K562 (cell line): ENCODE measurements around the gene RSPRY1. TPM values are rescaled to one million over a fixed set of nuclear protein-coding genes. Genes with fewer than 3 reads are reported as not detected.

Experiments
- ATAC-seq: fragments of 200-7000 bp; cut with Tn5 transposase; 3 replicates; pipeline ENCODE4 v1.9.1; 2020; ENCODE audit warnings: moderate library complexity
- BruUV-seq: library from RNA; stranded (reverse); fragments of 400-500 nt; replicated peaks from 2 replicates; lab custom pipeline; 2021; lab: Mats Ljungman, UMichigan
- CTCF ChIA-PET: fragments of 300-600 bp; formaldehyde crosslinking; extraction: SDS; loops from one replicate; lab custom pipeline; 2021; ENCODE audit warnings: low intra/inter-chr PET ratio; lab: Yijun Ruan, JAX
- POLR2A ChIA-PET: fragments of 300-600, 350-650 bp; sonication (Branson Sonifier 250); formaldehyde crosslinking; extraction: SDS; loops from one replicate; lab custom pipeline; 2021; ENCODE audit warnings: antibody characterized with exemption, inconsistent platforms; lab: Yijun Ruan, JAX
- DNase-seq, 4 experiments: peaks; one replicate each; pipeline versions ENCODE4 v3.0.0 to v3.0.0-alpha.2; 2011 to 2018; ENCODE audit warnings: low spot score in 3 of 4, mixed read lengths in 3 of 4; ENCODE audit errors: extremely low read depth in 1 of 4
- FAIRE-seq: peaks from 2 replicates; lab custom pipeline; 2011; peaks lifted over from hg19 to GRCh38; lab: Jason Lieb, UNC
- H2AFZ ChIP-seq: 2 replicates; pipeline ENCODE4 v1.6.0; 2011; ENCODE audit warnings: low read depth, low read length, control low read depth, inconsistent platforms
- H3K27ac ChIP-seq: fragments of 200-600 bp; 3 replicates; pipeline ENCODE4 v1.8.0; 2011; ENCODE audit warnings: low read depth, mild to moderate bottlenecking, control low read depth, inconsistent platforms, low read length, moderate library complexity, mixed read lengths; ENCODE audit errors: extremely low read depth
- H3K27me3 ChIP-seq, 2 experiments: fragments of 300-600 bp in 1 of 2; 2 replicates in 1 of 2; 3 replicates in 1 of 2; pipeline versions ENCODE4 v1.6.0 to v1.8.0; 2011; ENCODE audit warnings: inconsistent platforms in 2 of 2, low read length in 2 of 2, mild to moderate bottlenecking in 1 of 2, mixed read lengths in 1 of 2, moderate library complexity in 1 of 2; ENCODE audit not compliant: control insufficient read depth in 2 of 2, insufficient read depth in 2 of 2
- H3K36me3 ChIP-seq: fragments of 300-600 bp; 3 replicates; pipeline ENCODE4 v1.8.0; 2011; ENCODE audit warnings: mild to moderate bottlenecking, low read length, inconsistent platforms; ENCODE audit not compliant: control insufficient read depth, insufficient read depth
- H3K4me1 ChIP-seq, 2 experiments: fragments of 200-600 bp in 1 of 2; replicated peaks in 1 of 2; 2 replicates in 1 of 2; 3 replicates in 1 of 2; pipeline versions ENCODE4 v1.5.1 to v1.8.0; 2011; ENCODE audit warnings: inconsistent platforms in 2 of 2, low read length in 2 of 2, mild to moderate bottlenecking in 1 of 2, mixed read lengths in 1 of 2, moderate library complexity in 1 of 2; ENCODE audit not compliant: control insufficient read depth in 2 of 2, insufficient read depth in 2 of 2
- H3K4me2 ChIP-seq: 2 replicates; pipeline ENCODE4 v1.6.1; 2011; ENCODE audit warnings: low read length, control low read depth, inconsistent platforms, mixed read lengths; ENCODE audit not compliant: insufficient read depth
- H3K4me3 ChIP-seq: fragments of 200-600 bp; sonication (generic), shearing (Covaris generic); 2 replicates; pipeline ENCODE4 v1.5.1; 2016; ENCODE audit warnings: control low read depth, inconsistent platforms
- H3K79me2 ChIP-seq: fragments of 200-600 bp; 3 replicates; pipeline ENCODE4 v1.8.0; 2011; ENCODE audit warnings: low read length, inconsistent platforms; ENCODE audit not compliant: control insufficient read depth, insufficient read depth
- H3K9ac ChIP-seq, 2 experiments: 2 replicates each; pipeline versions ENCODE4 v1.6.0 to v1.6.1; 2011; ENCODE audit warnings: low read depth in 2 of 2, low read length in 2 of 2, control low read depth in 1 of 2, inconsistent platforms in 1 of 2, mild to moderate bottlenecking in 1 of 2, mixed read lengths in 1 of 2; ENCODE audit not compliant: insufficient read depth in 1 of 2
- H3K9me1 ChIP-seq: one replicate; pipeline ENCODE4 v1.6.0; 2011; ENCODE audit warnings: inconsistent platforms, mild to moderate bottlenecking, low read length, moderate library complexity; ENCODE audit not compliant: control insufficient read depth, insufficient read depth
- H3K9me3 ChIP-seq: replicated peaks from 2 replicates; pipeline ENCODE4 v1.5.1; 2011; ENCODE audit warnings: low read depth, low read length, inconsistent platforms; ENCODE audit not compliant: control insufficient read depth, insufficient read depth
- H4K20me1 ChIP-seq: replicated peaks from 2 replicates; pipeline ENCODE4 v1.6.1; 2011; ENCODE audit warnings: low read length, inconsistent platforms, mixed read lengths; ENCODE audit not compliant: control insufficient read depth, insufficient read depth
- CBX5 ChIP-seq: IDR thresholded peaks from 2 replicates; pipeline ENCODE4 v1.6.1; 2014; ENCODE audit warnings: low read depth, borderline replicate concordance
- CEBPB ChIP-seq: fragments of 450-650 bp; IDR thresholded peaks from 2 replicates; pipeline ENCODE4 v1.6.1; 2016; ENCODE audit warnings: missing genetic modification characterization, missing compliant biosample characterization
- DACH1 ChIP-seq: fragments of 450-650 bp; IDR thresholded peaks from 2 replicates; pipeline ENCODE4 v1.6.1; 2018; ENCODE audit not compliant: partially characterized antibody
- FOXA3 ChIP-seq, 2 experiments: fragments of 450-650 bp in 1 of 2; sonication (generic) in 1 of 2; formaldehyde crosslinking; IDR thresholded peaks in 1 of 2; conservative IDR thresholded peaks in 1 of 2; 2 replicates each; pipeline versions ENCODE4 v1.4.0 to v1.8.0; 2020 to 2022; ENCODE audit warnings: mild to moderate bottlenecking in 2 of 2, missing genetic modification reagents in 1 of 2
- FOXP1 ChIP-seq: sonication (generic); formaldehyde crosslinking; IDR thresholded peaks from 2 replicates; pipeline ENCODE4 v1.8.0; 2022; ENCODE audit warnings: mild to moderate bottlenecking, missing genetic modification reagents
- KDM5B ChIP-seq: fragments of 200-600 bp; sonication (generic); IDR thresholded peaks from 2 replicates; pipeline ENCODE4 v1.6.1; 2012; ENCODE audit warnings: low read depth, mild to moderate bottlenecking, moderate library complexity, low read length, control low read depth, inconsistent platforms; ENCODE audit not compliant: insufficient replicate concordance
- NONO ChIP-seq, 2 experiments: fragments of 200-400 bp in 1 of 2; fragments of 450-650 bp in 1 of 2; formaldehyde crosslinking in 1 of 2; IDR thresholded peaks; 2 replicates each; pipeline ENCODE4 v1.6.1; 2017; ENCODE audit warnings: low read depth in 2 of 2, mild to moderate bottlenecking in 2 of 2, moderate library complexity in 2 of 2, low read length in 1 of 2
- PTRF ChIP-seq: fragments of 450-650 bp; IDR thresholded peaks from 2 replicates; pipeline ENCODE4 v1.6.1; 2016; ENCODE audit warnings: mild to moderate bottlenecking, missing genetic modification characterization, missing compliant biosample characterization
- RFX1 ChIP-seq: fragments of 450-650 bp; IDR thresholded peaks from 2 replicates; pipeline ENCODE4 v1.6.1; 2016; ENCODE audit warnings: mild to moderate bottlenecking, moderate library complexity
- RHOXF2B ChIP-seq: fragments of 250-450 bp; sonication (Bioruptor Pico); conservative IDR thresholded peaks from 2 replicates; pipeline ENCODE4 v1.5.1; 2021
- SMAD3 ChIP-seq: fragments of 450-650 bp; formaldehyde crosslinking; conservative IDR thresholded peaks from 2 replicates; pipeline ENCODE4 v1.4.0; 2020; ENCODE audit warnings: mild to moderate bottlenecking
- ZSCAN32 ChIP-seq: fragments of 450-650 bp; formaldehyde crosslinking; IDR thresholded peaks from 2 replicates; pipeline ENCODE4 v1.4.0; 2020; ENCODE audit warnings: mild to moderate bottlenecking, moderate library complexity
- in situ Hi-C: fragments of 300-500 bp; cut with MboI; formaldehyde crosslinking; loops from 4 replicates; pipeline ENCODE4 v1.15.0; 2018; ENCODE audit warnings: inconsistent platforms, mixed read lengths
- intact Hi-C: fragments of 100-400 bp; cut with micrococcal nuclease; formaldehyde crosslinking; loops from 2 replicates; pipeline ENCODE4 v1.14.2; 2022
- polyA plus RNA-seq, 8 experiments: library from polyadenylated mRNA; depleted of rRNA in 4 of 8; stranded (reverse) in 5 of 8; unstranded in 3 of 8; fragments of >200 nt; fragmentation: Nextera tagmentation in 2 of 8; fragmentation: Illumina TruSeq in 1 of 8; extraction: Ambion mirVana in 2 of 8; extraction: Trizol in 1 of 8; gene quantifications; 2 replicates each; pipeline versions ENCODE4 v1.2.1 to v1.2.3, GENCODE V29; 2011 to 2014; ENCODE audit warnings: inconsistent platforms in 1 of 8, missing spikeins in 1 of 8
- total RNA-seq, 7 experiments: library from RNA; depleted of rRNA in 6 of 7; stranded (reverse); fragments of >200 nt in 6 of 7; fragmentation: Illumina TruSeq in 2 of 7; extraction: Trizol in 2 of 7; gene quantifications; 2 replicates each; pipeline versions ENCODE4 v1.2.1 to v1.2.3, GENCODE V29; 2011 to 2021; ENCODE audit warnings: low replicate concordance in 1 of 7
- TF ChIP-seq, protein P1 (sequence below): sonication (generic); formaldehyde crosslinking; IDR thresholded peaks from 2 replicates; pipeline ENCODE4 v1.8.0; 2023; ENCODE audit warnings: mild to moderate bottlenecking, missing genetic modification reagents
- TF ChIP-seq, protein P2 (sequence below), 2 experiments: fragments of 450-650 bp; IDR thresholded peaks; 2 replicates each; pipeline ENCODE4 v1.6.1; 2016
- TF ChIP-seq, protein P3 (sequence below), 2 experiments: fragments of 450-650 bp in 1 of 2; sonication (generic) in 1 of 2; formaldehyde crosslinking; conservative IDR thresholded peaks; 2 replicates each; pipeline versions ENCODE4 v1.4.0 to v1.8.1; 2020 to 2022; ENCODE audit warnings: mild to moderate bottlenecking in 1 of 2, missing genetic modification reagents in 1 of 2
- TF ChIP-seq, protein P4 (sequence below): fragments of 450-650 bp; formaldehyde crosslinking; IDR thresholded peaks from 2 replicates; pipeline ENCODE4 v1.4.0; 2020; ENCODE audit warnings: mild to moderate bottlenecking, mixed read lengths

Gene RSPRY1
- total and polyA plus RNA-seq, 9 of the 15 experiments (the other 6 are each of a cell fraction or from before 2014, with no cell fraction given): 10.2 to 27.8 (median 20.8) TPM

DNA sequence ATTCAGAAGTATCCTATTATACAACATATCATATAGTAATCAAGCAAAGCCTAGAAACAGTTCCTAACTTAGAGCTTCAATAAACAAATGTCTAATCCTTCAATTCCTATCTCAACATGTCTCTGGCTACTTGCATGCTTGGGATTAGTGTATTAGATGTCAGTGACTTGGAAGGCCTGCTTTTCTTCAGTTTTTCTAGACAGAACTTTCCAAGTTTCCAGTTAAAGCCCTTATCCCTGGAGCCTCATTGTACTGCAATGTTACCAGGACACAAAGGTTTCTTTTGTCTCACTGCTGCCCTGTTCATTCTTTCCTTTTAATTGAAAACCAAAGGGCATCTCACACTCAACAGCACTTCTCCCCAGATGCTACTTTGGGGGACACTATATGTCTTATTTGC lies 16.8 kb upstream of the RSPRY1 start:
- Histone ChIP-seq H3K27me3 (no peaks in the 10 kb centered on the region), H3K79me2 (no peaks in the 10 kb centered on the region), H2AFZ (no peak overlapping the region), H3K9me1 (no peaks in the 10 kb centered on the region), H3K4me3 (no peak overlapping the region), H3K9ac (no peak overlapping the region), H3K4me2 (no peak overlapping the region), H3K27ac (no peak overlapping the region), H4K20me1 (no peaks in the 10 kb centered on the region), H3K9me3 (no peaks in the 10 kb centered on the region), H3K4me1 (no peaks in the 10 kb centered on the region), H3K36me3 (peaks cover 83% of the 10 kb centered on the region)
- CTCF ChIA-PET: interaction anchor here (1.3 kb wide), 1 partner anchor 205 kb away, joined by 5 read pairs; no protein-coding TSS in a partner anchor
- ATAC-seq (no peak), FAIRE-seq (no peak), DNase-seq (no peak)
- intact Hi-C loops: no loop called here
- in situ Hi-C loops: loop anchor here (5.0 kb wide), 1 partner anchor 82 kb away; no protein-coding TSS in a partner anchor
- BruUV-seq: no TSS peak
- POLR2A ChIA-PET: interaction anchor here (1.1 to 1.5 kb wide), 2 partner anchors 16 to 198 kb away, joined by 4 to 6 read pairs; partner anchors contain the start of genes PSME3IP1 and RSPRY1
- TF ChIP-seq, protein P1, sequence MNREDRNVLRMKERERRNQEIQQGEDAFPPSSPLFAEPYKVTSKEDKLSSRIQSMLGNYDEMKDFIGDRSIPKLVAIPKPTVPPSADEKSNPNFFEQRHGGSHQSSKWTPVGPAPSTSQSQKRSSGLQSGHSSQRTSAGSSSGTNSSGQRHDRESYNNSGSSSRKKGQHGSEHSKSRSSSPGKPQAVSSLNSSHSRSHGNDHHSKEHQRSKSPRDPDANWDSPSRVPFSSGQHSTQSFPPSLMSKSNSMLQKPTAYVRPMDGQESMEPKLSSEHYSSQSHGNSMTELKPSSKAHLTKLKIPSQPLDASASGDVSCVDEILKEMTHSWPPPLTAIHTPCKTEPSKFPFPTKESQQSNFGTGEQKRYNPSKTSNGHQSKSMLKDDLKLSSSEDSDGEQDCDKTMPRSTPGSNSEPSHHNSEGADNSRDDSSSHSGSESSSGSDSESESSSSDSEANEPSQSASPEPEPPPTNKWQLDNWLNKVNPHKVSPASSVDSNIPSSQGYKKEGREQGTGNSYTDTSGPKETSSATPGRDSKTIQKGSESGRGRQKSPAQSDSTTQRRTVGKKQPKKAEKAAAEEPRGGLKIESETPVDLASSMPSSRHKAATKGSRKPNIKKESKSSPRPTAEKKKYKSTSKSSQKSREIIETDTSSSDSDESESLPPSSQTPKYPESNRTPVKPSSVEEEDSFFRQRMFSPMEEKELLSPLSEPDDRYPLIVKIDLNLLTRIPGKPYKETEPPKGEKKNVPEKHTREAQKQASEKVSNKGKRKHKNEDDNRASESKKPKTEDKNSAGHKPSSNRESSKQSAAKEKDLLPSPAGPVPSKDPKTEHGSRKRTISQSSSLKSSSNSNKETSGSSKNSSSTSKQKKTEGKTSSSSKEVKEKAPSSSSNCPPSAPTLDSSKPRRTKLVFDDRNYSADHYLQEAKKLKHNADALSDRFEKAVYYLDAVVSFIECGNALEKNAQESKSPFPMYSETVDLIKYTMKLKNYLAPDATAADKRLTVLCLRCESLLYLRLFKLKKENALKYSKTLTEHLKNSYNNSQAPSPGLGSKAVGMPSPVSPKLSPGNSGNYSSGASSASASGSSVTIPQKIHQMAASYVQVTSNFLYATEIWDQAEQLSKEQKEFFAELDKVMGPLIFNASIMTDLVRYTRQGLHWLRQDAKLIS (CRISPR knock-in tag): no peak
- TF ChIP-seq, protein P2, sequence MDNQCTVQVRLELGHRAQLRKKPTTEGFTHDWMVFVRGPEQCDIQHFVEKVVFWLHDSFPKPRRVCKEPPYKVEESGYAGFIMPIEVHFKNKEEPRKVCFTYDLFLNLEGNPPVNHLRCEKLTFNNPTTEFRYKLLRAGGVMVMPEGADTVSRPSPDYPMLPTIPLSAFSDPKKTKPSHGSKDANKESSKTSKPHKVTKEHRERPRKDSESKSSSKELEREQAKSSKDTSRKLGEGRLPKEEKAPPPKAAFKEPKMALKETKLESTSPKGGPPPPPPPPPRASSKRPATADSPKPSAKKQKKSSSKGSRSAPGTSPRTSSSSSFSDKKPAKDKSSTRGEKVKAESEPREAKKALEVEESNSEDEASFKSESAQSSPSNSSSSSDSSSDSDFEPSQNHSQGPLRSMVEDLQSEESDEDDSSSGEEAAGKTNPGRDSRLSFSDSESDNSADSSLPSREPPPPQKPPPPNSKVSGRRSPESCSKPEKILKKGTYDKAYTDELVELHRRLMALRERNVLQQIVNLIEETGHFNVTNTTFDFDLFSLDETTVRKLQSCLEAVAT (IDR thresholded peaks at IDR 0.05): no peak
- TF ChIP-seq FOXA3 (CRISPR knock-in tag; conservative IDR thresholded peaks at IDR 0.05 in 1 of 2, IDR thresholded peaks at IDR 0.05 in 1 of 2) (no peak), RFX1 (no peak), FOXP1 (no peak), RHOXF2B (CRISPR knock-in tag) (no peak), PTRF (tag) (no peak), NONO (IDR thresholded peaks at IDR 0.05; ENCODE audit: low read depth in 2 of 2, low read length in 1 of 2) (no peak), KDM5B (no peak), ZSCAN32 (CRISPR knock-in tag) (no peak), SMAD3 (CRISPR knock-in tag) (no peak), DACH1 (no peak), CEBPB (no peak), CBX5 (no peak)
- TF ChIP-seq, protein P3, sequence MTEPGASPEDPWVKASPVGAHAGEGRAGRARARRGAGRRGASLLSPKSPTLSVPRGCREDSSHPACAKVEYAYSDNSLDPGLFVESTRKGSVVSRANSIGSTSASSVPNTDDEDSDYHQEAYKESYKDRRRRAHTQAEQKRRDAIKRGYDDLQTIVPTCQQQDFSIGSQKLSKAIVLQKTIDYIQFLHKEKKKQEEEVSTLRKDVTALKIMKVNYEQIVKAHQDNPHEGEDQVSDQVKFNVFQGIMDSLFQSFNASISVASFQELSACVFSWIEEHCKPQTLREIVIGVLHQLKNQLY (CRISPR knock-in tag; conservative IDR thresholded peaks at IDR 0.05): no peak
- TF ChIP-seq, protein P4, sequence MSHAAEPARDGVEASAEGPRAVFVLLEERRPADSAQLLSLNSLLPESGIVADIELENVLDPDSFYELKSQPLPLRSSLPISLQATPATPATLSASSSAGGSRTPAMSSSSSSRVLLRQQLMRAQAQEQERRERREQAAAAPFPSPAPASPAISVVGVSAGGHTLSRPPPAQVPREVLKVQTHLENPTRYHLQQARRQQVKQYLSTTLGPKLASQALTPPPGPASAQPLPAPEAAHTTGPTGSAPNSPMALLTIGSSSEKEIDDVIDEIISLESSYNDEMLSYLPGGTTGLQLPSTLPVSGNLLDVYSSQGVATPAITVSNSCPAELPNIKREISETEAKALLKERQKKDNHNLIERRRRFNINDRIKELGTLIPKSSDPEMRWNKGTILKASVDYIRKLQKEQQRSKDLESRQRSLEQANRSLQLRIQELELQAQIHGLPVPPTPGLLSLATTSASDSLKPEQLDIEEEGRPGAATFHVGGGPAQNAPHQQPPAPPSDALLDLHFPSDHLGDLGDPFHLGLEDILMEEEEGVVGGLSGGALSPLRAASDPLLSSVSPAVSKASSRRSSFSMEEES (CRISPR knock-in tag): no peak
